ENCODE results near the gene BRSK1.

GRCh38 chr19:55321466-55322137 lies 37.8 kb downstream of the BRSK1 start:
- TF ChIP-seq POLR2A (IDR thresholded peaks at IDR 0.05) (no peak), CTCF (IDR thresholded peaks at IDR 0.05) (no peak)

All from vagina (tissue), 2 donors.